Ovary (tissue), 9 donors: Measurements from ENCODE around the gene BANK1. TPM values are rescaled to one million over a fixed set of nuclear protein-coding genes. Genes with fewer than 3 reads are reported as not detected.

Experiments
- DNase-seq, 5 donors: peaks; one replicate each; pipeline ENCODE4 v3.0.0-alpha.2; 2019 to 2020
- H3K27ac ChIP-seq, 2 donors: fragments of 200-600 bp; one replicate each; pipeline versions ENCODE4 v1.5.1 to v1.8.0; 2019 to 2022
- H3K27me3 ChIP-seq: fragments of 200-600 bp; one replicate; pipeline ENCODE4 v1.8.0; 2022
- H3K36me3 ChIP-seq: fragments of 200-600 bp; sonication (generic); one replicate; pipeline ENCODE4 v1.5.1; 2019
- H3K4me1 ChIP-seq: one replicate; pipeline ENCODE4 v1.8.1; 2013; ENCODE audit warnings: mild to moderate bottlenecking, moderate library complexity; ENCODE audit not compliant: insufficient read depth
- H3K4me3 ChIP-seq: fragments of 200-600 bp; sonication (generic); one replicate; pipeline ENCODE4 v1.5.1; 2017
- H3K9me3 ChIP-seq, 2 donors: fragments of 200-600 bp in 1 of 2; sonication (generic) in 1 of 2; one replicate each; pipeline versions ENCODE4 v1.5.1 to v1.8.1; 2013 to 2019; ENCODE audit warnings: mild to moderate bottlenecking in 1 of 2, moderate library complexity in 1 of 2
- CTCF ChIP-seq, 3 donors: fragments of 450-650 bp in 2 of 3; fragments of 200-600 bp in 1 of 3; IDR thresholded peaks; one replicate each; pipeline versions ENCODE4 v1.5.1 to v1.8.0; 2016 to 2022; ENCODE audit warnings: antibody characterized with exemption in 3 of 3, mild to moderate bottlenecking in 1 of 3
- EP300 ChIP-seq: sonication (generic); formaldehyde crosslinking; IDR thresholded peaks from one replicate; pipeline ENCODE4 v1.6.1; 2017; ENCODE audit warnings: antibody characterized with exemption
- POLR2A ChIP-seq: fragments of 450-650 bp; IDR thresholded peaks from one replicate; pipeline ENCODE4 v1.6.1; 2017; ENCODE audit warnings: antibody characterized with exemption, mild to moderate bottlenecking, moderate library complexity
- WGBS, 3 donors: extraction: QIAGEN DNeasy Blood & Tissue Kit in 1 of 3; methylation state at CpG; one replicate each; pipeline versions ENCODE4 v1.1.5 to v1.1.7; 2013 to 2017; 5-methylcytosine and 5-hydroxymethylcytosine counted together
- intact Hi-C, 4 donors: fragments of 100-400 bp; cut with DNase I; formaldehyde crosslinking; loops; one replicate each; pipeline versions ENCODE4 v1.11.0 to v1.15.1; 2022 to 2023
- polyA plus RNA-seq, 2 donors: library from polyadenylated mRNA; stranded (reverse); fragments of 200-250 nt in 1 of 2; fragments of 350-450 nt in 1 of 2; fragmentation: Illumina TruSeq in 1 of 2; extraction: RNeasy Lipid Tissue Mini Kit (QIAGEN cat#74804) in 1 of 2; gene quantifications; one replicate each; pipeline ENCODE4 v1.2.3, GENCODE V29; 2013 to 2014
- total RNA-seq, 7 donors: library from RNA; depleted of rRNA in 2 of 7; stranded (reverse); fragments of >200 nt in 2 of 7; fragmentation: NEBNext Ultra II Directional in 3 of 7; extraction: Animal tissue kit (Norgen Biotek cat#: 25700) in 3 of 7; gene quantifications; one replicate each; pipeline versions ENCODE4 v1.1.0 to v1.2.4, GENCODE V29; 2016 to 2023
- donor health status: DM: no; HTN: no; CAD: no; lungs with moderate emphysema.
- donor health status: DM: no; HTN: no; CAD: no.
- donor health status: Bipolar disorder and iron deficiency.
- donor health status: DM: yes; HTN: yes; CAD: no.
- donor health status: DM: no; HTN: no; CAD: no.
- donor health status: DM: yes; HTN: yes; CAD: no.

BANK1 gene
- total and polyA plus RNA-seq, 9 donors: 0.10 to 3.7 (median 0.36) TPM

GRCh38 chr4:101833480-101833879, 43.0 kb downstream of the BANK1 start:
- intact Hi-C loops: no loop called here
- Histone ChIP-seq H3K4me3 (no peak overlapping the region), H3K4me1 (no peaks in the 10 kb centered on the region), H3K36me3 (no peaks in the 10 kb centered on the region), H3K27ac (no peak overlapping the region), H3K27me3 (no peaks in the 10 kb centered on the region), H3K9me3 (no peaks in the 10 kb centered on the region)
- TF ChIP-seq EP300: no peak
- no peak for TF ChIP-seq CTCF (IDR thresholded peaks at IDR 0.05)
- TF ChIP-seq POLR2A: no peak
- WGBS, 3 donors: 82 to 88% (median 87%) methylated on average over 1 of the region's 1 CpG
- no peak for DNase-seq

- H3K36me3 ChIP-seq: no peaks in the 10 kb centered on the region
- TF ChIP-seq CTCF (IDR thresholded peaks at IDR 0.05) (no peak), EP300 (no peak), POLR2A (no peak)
- 6 to 14% (median 11%) methylated on average over 2 of the region's 2 CpGs for WGBS, 3 donors
- H3K27me3 ChIP-seq: no peaks in the 10 kb centered on the region
- no peak for DNase-seq
- no peaks in the 10 kb centered on the region for H3K9me3 ChIP-seq
- no peak overlapping the region for H3K4me3 ChIP-seq
- H3K4me1 ChIP-seq: no peaks in the 10 kb centered on the region
- no peak overlapping the region for H3K27ac ChIP-seq
- intact Hi-C loops: no loop called here
Measured at GRCh38 chr4:101835121-101835904, 44.8 kb downstream of the BANK1 start.

- 50 to 69% (median 57%) methylated on average over 1 of the region's 1 CpG for WGBS, 3 donors
- TF ChIP-seq EP300 (no peak), POLR2A (no peak), CTCF (IDR thresholded peaks at IDR 0.05) (no peak)
- no peaks in the 10 kb centered on the region for H3K9me3 ChIP-seq
- H3K27me3 ChIP-seq: no peaks in the 10 kb centered on the region
- no peaks in the 10 kb centered on the region for H3K36me3 ChIP-seq
- no peak overlapping the region for H3K4me3 ChIP-seq
- DNase-seq: no peak
- intact Hi-C loops: no loop called here
- no peaks in the 10 kb centered on the region for H3K4me1 ChIP-seq
- no peak overlapping the region for H3K27ac ChIP-seq
Measured at GRCh38 chr4:101843054-101843453, 52.5 kb downstream of the BANK1 start.

- 48 to 57% (median 50%) methylated on average over 2 of the region's 2 CpGs for WGBS, 3 donors
- H3K27me3 ChIP-seq: no peaks in the 10 kb centered on the region
- no peak overlapping the region for H3K27ac ChIP-seq
- TF ChIP-seq EP300: no peak
- no peak for TF ChIP-seq POLR2A
- TF ChIP-seq CTCF (IDR thresholded peaks at IDR 0.05): no peak
- H3K4me1 ChIP-seq: no peaks in the 10 kb centered on the region
- no peak for DNase-seq
- H3K4me3 ChIP-seq: no peak overlapping the region
- intact Hi-C loops: no loop called here
- no peaks in the 10 kb centered on the region for H3K9me3 ChIP-seq
- H3K36me3 ChIP-seq: no peaks in the 10 kb centered on the region
Measured at GRCh38 chr4:101846550-101846949, 56.0 kb downstream of the BANK1 start.
